IMR-90 (cell line): Measurements from ENCODE around the gene HPRT1. TPM values are rescaled to one million over a fixed set of nuclear protein-coding genes. Genes with fewer than 3 reads are reported as not detected.

Experiments used
- ATAC-seq: fragments of 200-7000 bp; cut with Tn5 transposase; 2 replicates; pipeline ENCODE4 v1.9.1; 2020; ENCODE audit warnings: low read depth, mild to moderate bottlenecking, moderate library complexity
- BruUV-seq: library from RNA; stranded (reverse); fragments of 400-500 nt; replicated peaks from 2 replicates; lab custom pipeline; 2021; lab: Mats Ljungman, UMichigan
- CTCF ChIA-PET: fragments of 300-600 bp; formaldehyde crosslinking; extraction: SDS; loops from one replicate; lab custom pipeline; 2021; ENCODE audit warnings: antibody characterized with exemption; lab: Yijun Ruan, JAX
- POLR2A ChIA-PET: fragments of 300-600 bp; sonication (Branson Sonifier 250); formaldehyde crosslinking; loops from one replicate; lab custom pipeline; 2022; ENCODE audit warnings: antibody characterized with exemption; ENCODE audit not compliant: unreplicated experiment; lab: Charles Lee
- DNase-seq: peaks from one replicate; pipeline ENCODE4 v3.0.0; 2013
- H2AFZ ChIP-seq: replicated peaks from 2 replicates; pipeline ENCODE3; 2013; ENCODE audit warnings: low read length, mild to moderate bottlenecking; ENCODE audit not compliant: poor library complexity
- H2AK5ac ChIP-seq: 2 replicates; pipeline ENCODE4 v1.6.1; 2013; ENCODE audit warnings: low read depth, low read length, inconsistent platforms
- H2AK9ac ChIP-seq: replicated peaks from 2 replicates; pipeline ENCODE3; 2013; ENCODE audit warnings: mild to moderate bottlenecking, low read depth, low read length, moderate library complexity; ENCODE audit not compliant: poor library complexity
- H2BK120ac ChIP-seq: 2 replicates; pipeline ENCODE4 v1.6.1; 2013; ENCODE audit warnings: low read depth, low read length, inconsistent platforms
- H2BK15ac ChIP-seq: 3 replicates; pipeline ENCODE4 v1.6.1; 2013; ENCODE audit warnings: low read depth, low read length, inconsistent platforms
- H2BK20ac ChIP-seq: 2 replicates; pipeline ENCODE4 v1.6.1; 2013; ENCODE audit warnings: low read depth, mild to moderate bottlenecking, inconsistent platforms, low read length, moderate library complexity
- H2BK5ac ChIP-seq: 2 replicates; pipeline ENCODE4 v1.6.1; 2013; ENCODE audit warnings: mild to moderate bottlenecking, low read depth, low read length, inconsistent platforms; ENCODE audit not compliant: poor library complexity, severe bottlenecking
- H3K14ac ChIP-seq: replicated peaks from 2 replicates; pipeline ENCODE4 v1.6.1; 2013; ENCODE audit warnings: low read depth, low read length, inconsistent platforms
- H3K18ac ChIP-seq: 2 replicates; pipeline ENCODE4 v1.6.1; 2013; ENCODE audit warnings: low read depth, low read length, control low read depth
- H3K23ac ChIP-seq: 2 replicates; pipeline ENCODE4 v1.6.1; 2013; ENCODE audit warnings: low read depth, low read length, inconsistent platforms
- H3K27ac ChIP-seq: 2 replicates; pipeline ENCODE4 v1.5.1; 2013; ENCODE audit warnings: mild to moderate bottlenecking, control low read depth, low read length; ENCODE audit not compliant: insufficient read depth
- H3K27me3 ChIP-seq: 2 replicates; pipeline ENCODE4 v1.6.1; 2013; ENCODE audit warnings: low read length; ENCODE audit not compliant: control insufficient read depth, insufficient read depth
- H3K36me3 ChIP-seq: 2 replicates; pipeline ENCODE4 v1.6.1; 2013; ENCODE audit warnings: low read length, mixed read lengths; ENCODE audit not compliant: control insufficient read depth, insufficient read depth
- H3K4ac ChIP-seq: 2 replicates; pipeline ENCODE4 v1.6.1; 2013; ENCODE audit warnings: low read depth, low read length, inconsistent platforms
- H3K4me1 ChIP-seq: 2 replicates; pipeline ENCODE4 v1.6.1; 2013; ENCODE audit warnings: low read length, mixed read lengths; ENCODE audit not compliant: control insufficient read depth, insufficient read depth
- H3K4me2 ChIP-seq: 2 replicates; pipeline ENCODE4 v1.6.1; 2013; ENCODE audit warnings: low read depth, mild to moderate bottlenecking, control low read depth, low read length, moderate library complexity
- H3K4me3 ChIP-seq: 2 replicates; pipeline ENCODE4 v1.5.1; 2013; ENCODE audit warnings: low read depth, mild to moderate bottlenecking, control low read depth, low read length, moderate library complexity; ENCODE audit not compliant: insufficient read depth
- H3K56ac ChIP-seq: 2 replicates; pipeline ENCODE4 v1.6.1; 2013; ENCODE audit warnings: low read length, inconsistent platforms; ENCODE audit not compliant: insufficient read depth; ENCODE audit errors: extremely low read depth
- H3K79me1 ChIP-seq, 2 experiments: 2 replicates each; pipeline ENCODE4 v1.6.1; 2013; ENCODE audit warnings: low read length in 2 of 2, inconsistent platforms in 1 of 2, low read depth in 1 of 2
- H3K9ac ChIP-seq: 2 replicates; pipeline ENCODE4 v1.6.1; 2013; ENCODE audit warnings: low read depth, low read length, control low read depth
- H3K9me1 ChIP-seq: 2 replicates; pipeline ENCODE4 v1.6.1; 2013; ENCODE audit warnings: low read length, inconsistent platforms; ENCODE audit not compliant: insufficient read depth
- H3K9me3 ChIP-seq: 2 replicates; pipeline ENCODE4 v1.6.1; 2013; ENCODE audit warnings: low read length; ENCODE audit not compliant: control insufficient read depth, insufficient read depth
- H4K20me1 ChIP-seq: 2 replicates; pipeline ENCODE4 v1.6.1; 2013; ENCODE audit warnings: low read length, inconsistent platforms; ENCODE audit not compliant: insufficient read depth
- H4K5ac ChIP-seq: 2 replicates; pipeline ENCODE4 v1.6.1; 2013; ENCODE audit warnings: mild to moderate bottlenecking, low read depth, low read length, control low read depth
- H4K8ac ChIP-seq, 2 experiments: 2 replicates each; pipeline ENCODE4 v1.6.1; 2013; ENCODE audit warnings: low read depth in 2 of 2, low read length in 2 of 2, control low read depth in 1 of 2, inconsistent platforms in 1 of 2
- H4K91ac ChIP-seq: 2 replicates; pipeline ENCODE4 v1.6.1; 2013; ENCODE audit warnings: low read depth, low read length, inconsistent platforms; ENCODE audit not compliant: insufficient read depth
- CHD1 ChIP-seq: IDR thresholded peaks from 2 replicates; pipeline ENCODE4 v1.6.1; 2012; ENCODE audit warnings: low read depth, low read length, improper control_type of control experiment
- FOS ChIP-seq: fragments of 150-350 bp; IDR thresholded peaks from 2 replicates; pipeline ENCODE4 v1.6.1; 2016; ENCODE audit warnings: low read depth, low read length
- MAZ ChIP-seq: IDR thresholded peaks from 2 replicates; pipeline ENCODE4 v1.6.1; 2012; ENCODE audit warnings: low read depth, mild to moderate bottlenecking, low read length, improper control_type of control experiment, moderate library complexity, borderline replicate concordance
- NFE2L2 ChIP-seq: fragments of 150-350 bp; IDR thresholded peaks from 2 replicates; pipeline ENCODE4 v1.6.1; 2016; ENCODE audit warnings: low read depth, mild to moderate bottlenecking, low read length
- POLR2A ChIP-seq: IDR thresholded peaks from 2 replicates; pipeline ENCODE4 v1.6.1; 2012; ENCODE audit warnings: mild to moderate bottlenecking, low read depth, low read length
- RFX5 ChIP-seq: IDR thresholded peaks from 2 replicates; pipeline ENCODE4 v1.8.0; 2012; ENCODE audit warnings: low read depth, mild to moderate bottlenecking, low read length, moderate library complexity
- SMC3 ChIP-seq: fragments of 150-350 bp; IDR thresholded peaks from 2 replicates; pipeline ENCODE4 v1.6.1; 2016; ENCODE audit warnings: low read depth, mild to moderate bottlenecking, antibody characterized with exemption, low read length, moderate library complexity
- WGBS, 2 experiments: methylation state at CpG; one replicate each; pipeline versions ENCODE4 v1.1.5 to v1.1.7; 2013; ENCODE audit warnings: missing lambda C conversion rate in 2 of 2; ENCODE audit not compliant: insufficient read length in 1 of 2; ENCODE audit errors: extremely low coverage in 2 of 2; 5-methylcytosine and 5-hydroxymethylcytosine counted together
- dilution Hi-C: fragments of 300-500 bp; cut with HindIII; formaldehyde crosslinking; loops from one replicate; pipeline ENCODE4 v1.14.3; 2018; ENCODE audit warnings: low sequenced_read_pairs; ENCODE audit not compliant: unreplicated experiment
- in situ Hi-C: fragments of 300-500 bp; cut with MboI; formaldehyde crosslinking; loops from 3 replicates; pipeline ENCODE4 v1.14.3; 2019; ENCODE audit warnings: low sequenced_read_pairs, inconsistent platforms, mixed read lengths
- intact Hi-C: fragments of 100-400 bp; cut with micrococcal nuclease; formaldehyde crosslinking; loops from 2 replicates; pipeline ENCODE4 v1.10.0; 2022
- polyA plus RNA-seq, 3 experiments: library from polyadenylated mRNA; depleted of rRNA; stranded (reverse); fragments of >200 nt; gene quantifications; 2 replicates each; pipeline ENCODE4 v1.2.3, GENCODE V29; 2012; ENCODE audit warnings: low replicate concordance in 1 of 3
- total RNA-seq: library from RNA; depleted of rRNA; stranded (reverse); fragments of >200 nt; gene quantifications from 2 replicates; pipeline ENCODE4 v1.2.3, GENCODE V29; 2012
- TF ChIP-seq, protein P1 (sequence below): conservative IDR thresholded peaks from 2 replicates; pipeline ENCODE4 v1.5.1; 2012; ENCODE audit warnings: mild to moderate bottlenecking, low read depth, low read length, improper control_type of control experiment

HPRT1 gene
- total and polyA plus RNA-seq, 2 of the 4 experiments (the other 2 are of a cell fraction): 7.0 to 30.3 TPM

- Histone ChIP-seq H3K18ac (no peak overlapping the region), H4K8ac (no peak overlapping the region), H4K91ac (no peak overlapping the region), H3K27me3 (no peaks in the 10 kb centered on the region), H3K4ac (no peak overlapping the region), H3K14ac (no peak overlapping the region), H3K9me3 (no peaks in the 10 kb centered on the region), H3K79me1 (peaks cover 3 to 14% of the 10 kb centered on the region in 2 experiments; a peak in 2 of 4 replicates), H2BK5ac (no peak overlapping the region), H3K36me3 (no peaks in the 10 kb centered on the region), H3K4me3 (no peak overlapping the region), H4K20me1 (no peaks in the 10 kb centered on the region), H3K23ac (no peak overlapping the region), H3K9me1 (no peaks in the 10 kb centered on the region), H3K4me1 (no peaks in the 10 kb centered on the region; the same call in 1 of the 2 replicates), H3K4me2 (no peak overlapping the region), H3K56ac (no peak overlapping the region), H4K5ac (no peak overlapping the region), H3K9ac (no peak overlapping the region), H2AFZ (no peak overlapping the region), H2BK20ac (no peak overlapping the region), H2BK15ac (no peak overlapping the region), H2AK5ac (no peak overlapping the region), H3K27ac (no peak overlapping the region), H2BK120ac (no peak overlapping the region), H2AK9ac (no peak overlapping the region)
- dilution Hi-C loops: no loop called here
- CTCF ChIA-PET: interaction anchor here (0.9 kb wide), 1 partner anchor 65 kb away, joined by 3 read pairs; no protein-coding TSS in a partner anchor
- POLR2A ChIA-PET: no interaction called here
- in situ Hi-C loops: loop anchor here (25.0 kb wide), 1 partner anchor 551 kb away; the partner anchor contains the start of gene RTL8B
- ATAC-seq (no peak), DNase-seq (no peak)
- no CpG with 5 or more reads among the region's 3 CpGs for WGBS, 2 experiments
- TF ChIP-seq MAZ (no peak), NFE2L2 (no peak), SMC3 (no peak), CHD1 (no peak), RFX5 (no peak), FOS (no peak), POLR2A (no peak)
- TF ChIP-seq, protein P1, sequence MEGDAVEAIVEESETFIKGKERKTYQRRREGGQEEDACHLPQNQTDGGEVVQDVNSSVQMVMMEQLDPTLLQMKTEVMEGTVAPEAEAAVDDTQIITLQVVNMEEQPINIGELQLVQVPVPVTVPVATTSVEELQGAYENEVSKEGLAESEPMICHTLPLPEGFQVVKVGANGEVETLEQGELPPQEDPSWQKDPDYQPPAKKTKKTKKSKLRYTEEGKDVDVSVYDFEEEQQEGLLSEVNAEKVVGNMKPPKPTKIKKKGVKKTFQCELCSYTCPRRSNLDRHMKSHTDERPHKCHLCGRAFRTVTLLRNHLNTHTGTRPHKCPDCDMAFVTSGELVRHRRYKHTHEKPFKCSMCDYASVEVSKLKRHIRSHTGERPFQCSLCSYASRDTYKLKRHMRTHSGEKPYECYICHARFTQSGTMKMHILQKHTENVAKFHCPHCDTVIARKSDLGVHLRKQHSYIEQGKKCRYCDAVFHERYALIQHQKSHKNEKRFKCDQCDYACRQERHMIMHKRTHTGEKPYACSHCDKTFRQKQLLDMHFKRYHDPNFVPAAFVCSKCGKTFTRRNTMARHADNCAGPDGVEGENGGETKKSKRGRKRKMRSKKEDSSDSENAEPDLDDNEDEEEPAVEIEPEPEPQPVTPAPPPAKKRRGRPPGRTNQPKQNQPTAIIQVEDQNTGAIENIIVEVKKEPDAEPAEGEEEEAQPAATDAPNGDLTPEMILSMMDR: no peak
- intact Hi-C loops: no loop called here
- BruUV-seq: no TSS peak
These were observed 1.5 kb downstream of the HPRT1 start for GRCh38 chrX:134461437-134461836.
